GM06990 (cell line): Measurements from ENCODE around the gene KCNIP1.

ENCODE experiments used
- DNase-seq: peaks from one replicate; pipeline ENCODE4 v3.0.0-alpha.2; 2011; ENCODE audit not compliant: insufficient read length; ENCODE audit errors: extremely low read depth
- H3K27me3 ChIP-seq: replicated peaks from 2 replicates; pipeline ENCODE4 v1.6.0; 2011; ENCODE audit warnings: low read length; ENCODE audit not compliant: control insufficient read depth, insufficient read depth
- H3K36me3 ChIP-seq: 2 replicates; pipeline ENCODE4 v1.5.1; 2011; ENCODE audit warnings: low read length; ENCODE audit not compliant: control insufficient read depth, insufficient read depth
- H3K4me3 ChIP-seq: replicated peaks from 2 replicates; pipeline ENCODE4 v1.5.1; 2011; ENCODE audit warnings: low read depth, mild to moderate bottlenecking, control low read depth, low read length
- CTCF ChIP-seq: IDR thresholded peaks from 2 replicates; pipeline ENCODE4 v1.5.1; 2011; ENCODE audit warnings: low read length, control low read depth, mild to moderate bottlenecking, inconsistent platforms; ENCODE audit not compliant: insufficient read depth, poor library complexity, severe bottlenecking

KCNIP1 gene

GRCh38 chr5:170525470-170526211, 21.8 kb downstream of the KCNIP1 start:
- Histone ChIP-seq H3K27me3 (peaks cover 4% of the 10 kb centered on the region), H3K4me3 (no peak overlapping the region), H3K36me3 (no peaks in the 10 kb centered on the region)
- no peak for DNase-seq
- TF ChIP-seq CTCF, result no peak

- TF ChIP-seq CTCF, result no peak
- no peak overlapping the region for H3K4me3 ChIP-seq
- no peak for DNase-seq
- H3K36me3 ChIP-seq, result no peaks in the 10 kb centered on the region
- H3K27me3 ChIP-seq, result peaks cover 4% of the 10 kb centered on the region
Observed at GRCh38 chr5:170527991-170528390, 24.2 kb downstream of the KCNIP1 start.

GRCh38 chr5:170528976-170529375, 25.2 kb downstream of the KCNIP1 start:
- no peak for TF ChIP-seq CTCF
- DNase-seq, result no peak
- H3K27me3 ChIP-seq, result peaks cover 4% of the 10 kb centered on the region
- no peaks in the 10 kb centered on the region for H3K36me3 ChIP-seq
- H3K4me3 ChIP-seq, result no peak overlapping the region

GRCh38 chr5:170532935-170533334, 29.1 kb downstream of the KCNIP1 start:
- no peaks in the 10 kb centered on the region for H3K36me3 ChIP-seq
- no peak overlapping the region for H3K4me3 ChIP-seq
- no peaks in the 10 kb centered on the region; the same call in none of the 2 replicates for H3K27me3 ChIP-seq
- DNase-seq, result no peak
- TF ChIP-seq CTCF, result no peak

GRCh38 chr5:170533383-170533782, 29.6 kb downstream of the KCNIP1 start:
- H3K4me3 ChIP-seq, result no peak overlapping the region
- H3K27me3 ChIP-seq, result peaks cover under 1% of the 10 kb centered on the region
- no peak for TF ChIP-seq CTCF
- DNase-seq, result no peak
- H3K36me3 ChIP-seq, result no peaks in the 10 kb centered on the region

- no peak overlapping the region for H3K4me3 ChIP-seq
- no peaks in the 10 kb centered on the region for H3K36me3 ChIP-seq
- DNase-seq, result no peak
- H3K27me3 ChIP-seq, result peaks cover 1% of the 10 kb centered on the region
- no peak for TF ChIP-seq CTCF
Observed at GRCh38 chr5:170534177-170534576, 30.4 kb downstream of the KCNIP1 start.
